ENCODE results near the gene CDK19. TPM values are rescaled to one million over a fixed set of nuclear protein-coding genes. Genes with fewer than 3 reads are reported as not detected.

CDK19 gene
- total RNA-seq, 1 donor from 2014 or later, result 9.1 TPM

- Histone ChIP-seq H3K4me3 (no peak overlapping the region), H3K4me1 (peaks cover 16% of the 10 kb centered on the region), H3K36me3 (no peaks in the 10 kb centered on the region), H3K27me3 (ENCODE audit: low read depth) (no peaks in the 10 kb centered on the region), H3K27ac (replicated peaks) (no peak overlapping the region), H3K9me3 (replicated peaks) (no peaks in the 10 kb centered on the region)
- TF ChIP-seq CTCF (IDR thresholded peaks at IDR 0.05; ENCODE audit: borderline replicate concordance), result no peak
- DNase-seq, result no peak
- intact Hi-C loops (cut with micrococcal nuclease), result no loop called here
Measured at GRCh38 chr6:110781522-110782214, 33.6 kb downstream of the CDK19 start.

DNA sequence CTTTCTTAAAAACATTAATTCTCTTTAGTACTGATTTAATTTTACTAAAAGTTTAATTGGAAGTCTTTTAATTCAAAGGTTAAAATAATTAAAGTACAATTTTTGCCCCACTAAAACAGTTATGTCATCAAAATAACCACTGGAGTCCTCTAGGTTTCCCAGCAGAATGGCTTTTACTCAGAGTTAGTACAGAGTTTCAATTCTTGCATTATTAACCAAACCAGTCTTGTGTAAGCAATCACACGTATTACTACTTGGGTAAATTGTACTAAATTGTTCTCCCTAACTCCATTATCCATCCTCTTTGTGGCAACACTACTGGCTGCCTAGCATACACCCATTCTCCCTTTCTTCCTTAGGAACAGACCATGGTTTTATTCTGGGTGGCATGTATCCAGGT lies 36.9 kb downstream of the CDK19 start:
- Histone ChIP-seq H3K4me3 (no peak overlapping the region), H3K27me3 (ENCODE audit: low read depth) (no peaks in the 10 kb centered on the region), H3K4me1 (peaks cover 23% of the 10 kb centered on the region), H3K27ac (replicated peaks) (no peak overlapping the region), H3K9me3 (replicated peaks) (no peaks in the 10 kb centered on the region), H3K36me3 (no peaks in the 10 kb centered on the region)
- TF ChIP-seq CTCF (IDR thresholded peaks at IDR 0.05; ENCODE audit: borderline replicate concordance), result no peak
- DNase-seq, result no peak
- intact Hi-C loops (cut with micrococcal nuclease), result no loop called here

GRCh38 chr6:110777636-110778035 lies 37.6 kb downstream of the CDK19 start:
- no peaks in the 10 kb centered on the region for H3K9me3 ChIP-seq (replicated peaks)
- no peaks in the 10 kb centered on the region for H3K36me3 ChIP-seq
- intact Hi-C loops (cut with micrococcal nuclease), result no loop called here
- no peak overlapping the region for H3K27ac ChIP-seq (replicated peaks)
- no peak for DNase-seq
- H3K4me1 ChIP-seq, result peaks cover 22% of the 10 kb centered on the region
- H3K27me3 ChIP-seq (ENCODE audit: low read depth), result no peaks in the 10 kb centered on the region
- no peak for TF ChIP-seq CTCF (IDR thresholded peaks at IDR 0.05; ENCODE audit: borderline replicate concordance)
- no peak overlapping the region for H3K4me3 ChIP-seq

DNA sequence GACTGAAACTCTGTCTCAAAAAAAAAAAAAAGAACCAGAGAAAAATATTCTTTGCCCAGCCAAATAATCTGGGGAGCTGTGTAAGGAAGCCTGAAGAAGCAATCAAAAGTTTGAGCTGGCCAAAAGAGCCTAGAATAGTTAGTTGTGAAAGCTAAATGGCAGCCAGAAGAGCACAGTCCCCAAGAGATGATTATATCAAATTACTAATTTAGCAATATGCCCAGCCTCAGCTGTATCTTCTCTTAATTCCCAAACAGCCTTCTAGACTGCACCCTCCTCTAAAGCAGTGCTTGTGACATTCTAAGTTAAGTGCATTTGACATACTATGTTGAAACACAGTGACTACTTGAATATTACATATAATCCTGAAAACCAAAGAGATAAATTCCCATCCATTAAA lies 38.9 kb downstream of the CDK19 start:
- no peaks in the 10 kb centered on the region for H3K27me3 ChIP-seq (ENCODE audit: low read depth)
- no peak for TF ChIP-seq CTCF (IDR thresholded peaks at IDR 0.05; ENCODE audit: borderline replicate concordance)
- H3K4me1 ChIP-seq, result peaks cover 10% of the 10 kb centered on the region
- H3K27ac ChIP-seq (replicated peaks), result no peak overlapping the region
- no peaks in the 10 kb centered on the region for H3K9me3 ChIP-seq (replicated peaks)
- no peak for DNase-seq
- H3K4me3 ChIP-seq, result no peak overlapping the region
- intact Hi-C loops (cut with micrococcal nuclease), result no loop called here
- no peaks in the 10 kb centered on the region for H3K36me3 ChIP-seq

- Histone ChIP-seq H3K27me3 (ENCODE audit: low read depth) (no peaks in the 10 kb centered on the region), H3K4me1 (no peaks in the 10 kb centered on the region), H3K9me3 (replicated peaks) (peaks cover 6% of the 10 kb centered on the region), H3K4me3 (no peak overlapping the region), H3K27ac (replicated peaks) (no peak overlapping the region), H3K36me3 (peaks cover 23% of the 10 kb centered on the region)
- no peak for TF ChIP-seq CTCF (IDR thresholded peaks at IDR 0.05; ENCODE audit: borderline replicate concordance)
- intact Hi-C loops (cut with micrococcal nuclease), result no loop called here
- no peak for DNase-seq
Measured at GRCh38 chr6:110769923-110770322, 45.3 kb downstream of the CDK19 start.
